ENCODE measurements around the gene NSUN5.
"Not testable (repeated sequence)": the region's sequence is repeated elsewhere in the genome, so short reads cannot be mapped to it uniquely, and the experiment has no call there.

- TF ChIP-seq EZH2 (IDR thresholded peaks at IDR 0.05; ENCODE audit: insufficient read depth, poor library complexity, severe bottlenecking); EZH2phosphoT487 (IDR thresholded peaks at IDR 0.05; ENCODE audit: insufficient read depth, low read depth): not testable (repeated sequence)
Measured at GRCh38 chr7:73304612-73305387, 3.8 kb downstream of the NSUN5 start.

Measured in GM23248 (cell line).